Small intestine (tissue), 7 donors: ENCODE measurements around the gene PRKAR1B. TPM values are rescaled to one million over a fixed set of nuclear protein-coding genes. Genes with fewer than 3 reads are reported as not detected.

Experiments used
- DNase-seq, 2 donors: peaks; one replicate each; pipeline versions ENCODE4 v3.0.0 to v3.0.0-alpha.2; 2013
- FAIRE-seq: peaks from 2 replicates; lab custom pipeline; 2012; peaks lifted over from hg19 to GRCh38; lab: Jason Lieb, UNC
- H3K27ac ChIP-seq, 3 donors: one replicate each; pipeline ENCODE4 v1.5.1; 2013; ENCODE audit warnings: low read length in 2 of 3, mild to moderate bottlenecking in 2 of 3, control low read depth in 1 of 3, inconsistent platforms in 1 of 3, low read depth in 1 of 3, moderate library complexity in 1 of 3
- H3K27me3 ChIP-seq, 3 donors: one replicate each; pipeline ENCODE4 v1.6.1; 2013; ENCODE audit warnings: low read length in 3 of 3, inconsistent platforms in 1 of 3; ENCODE audit not compliant: control insufficient read depth in 3 of 3, insufficient read depth in 3 of 3
- H3K36me3 ChIP-seq, 3 donors: one replicate each; pipeline ENCODE4 v1.6.1; 2013; ENCODE audit warnings: low read length in 3 of 3, inconsistent platforms in 1 of 3, low read depth in 1 of 3, mild to moderate bottlenecking in 1 of 3, moderate library complexity in 1 of 3; ENCODE audit not compliant: control insufficient read depth in 3 of 3, insufficient read depth in 2 of 3
- H3K4me1 ChIP-seq, 3 donors: one replicate each; pipeline ENCODE4 v1.6.1; 2013; ENCODE audit warnings: low read length in 2 of 3, inconsistent platforms in 1 of 3, low read depth in 1 of 3, mild to moderate bottlenecking in 1 of 3, moderate library complexity in 1 of 3; ENCODE audit not compliant: control insufficient read depth in 3 of 3, insufficient read depth in 2 of 3
- H3K4me3 ChIP-seq, 3 donors: one replicate each; pipeline ENCODE4 v1.5.1; 2013; ENCODE audit warnings: low read length in 3 of 3, control low read depth in 1 of 3, inconsistent platforms in 1 of 3, low read depth in 1 of 3, mild to moderate bottlenecking in 1 of 3, moderate library complexity in 1 of 3
- H3K9me3 ChIP-seq, 2 donors: one replicate each; pipeline ENCODE4 v1.6.1; 2013; ENCODE audit warnings: low read depth in 1 of 2, low read length in 1 of 2; ENCODE audit not compliant: control insufficient read depth in 2 of 2, insufficient read depth in 1 of 2
- WGBS, 3 donors: extraction: QIAGEN DNeasy Blood & Tissue Kit; methylation state at CpG; one replicate each; pipeline ENCODE4 v1.1.7; 2013; 5-methylcytosine and 5-hydroxymethylcytosine counted together
- polyA plus RNA-seq, 4 donors: library from polyadenylated mRNA; stranded (reverse) in 3 of 4; unstranded in 1 of 4; fragments of 200-250 nt in 3 of 4; fragments of 120-200 nt in 1 of 4; gene quantifications; one replicate each; pipeline versions ENCODE4 v1.2.1 to v1.2.3, GENCODE V29; 2013
- donor health status: healthy with polysubstance abuse.
- donor health status: control.
- donor health status: control.
- donor health status: Bipolar disorder and iron deficiency.
- donor health status: healthy.

Gene PRKAR1B
- polyA plus RNA-seq, 4 donors, result 9.5 to 32.3 (median 18.6) TPM

- H3K9me3 ChIP-seq, result peaks cover 0 to 44% of the 10 kb centered on the region in 2 donors
- whole genome bisulfite sequencing, 3 donors, result 0 to 1% (median 0%) methylated on average over 8 to 39 of the region's 39 CpGs
- H3K27ac ChIP-seq, result peak overlapping the region in 1 of 3 donors; percentile 35
- no peaks in the 10 kb centered on the region for H3K27me3 ChIP-seq
- peaks cover 0 to 59% (median 0%) of the 10 kb centered on the region in 3 donors for H3K36me3 ChIP-seq
- DNase-seq, result no peak
- H3K4me1 ChIP-seq, result peaks cover 2 to 20% (median 10%) of the 10 kb centered on the region in 3 donors
- FAIRE-seq, result no peak
- peak overlapping the region; percentile 61 to 94 (median 94) for H3K4me3 ChIP-seq
Measured at GRCh38 chr7:726854-727103, 302 bp downstream of the PRKAR1B start.

GRCh38 chr7:726084-726853 is 812 bp downstream of the PRKAR1B start, which contains the start of gene DNAAF5:
Gene DNAAF5 (plus strand): TSS chr7:726699. CDS start chr7:726721, 22 bp downstream.
- Histone ChIP-seq H3K9me3 (peaks cover 0 to 48% of the 10 kb centered on the region in 2 donors), H3K4me3 (peak within 1 kb of the TSS; percentile 61 to 94 (median 94)), H3K27me3 (no peaks in the 10 kb centered on the region), H3K36me3 (peaks cover 0 to 55% (median 0%) of the 10 kb centered on the region in 3 donors), H3K27ac (peak within 1 kb of the TSS in 2 of 3 donors; percentile 37 to 78), H3K4me1 (peaks cover 2 to 18% (median 10%) of the 10 kb centered on the region in 3 donors)
- DNase-seq (peak; percentile 85 to 94), FAIRE-seq (no peak)
- WGBS, 3 donors, result 10 to 14% (median 12%) methylated on average over 47 to 56 of the region's 56 CpGs

- H3K36me3 ChIP-seq, result peaks cover 0 to 48% (median 0%) of the 10 kb centered on the region in 3 donors
- FAIRE-seq (no peak), DNase-seq (peak in 1 of 2 donors; percentile 4)
- peaks cover 0 to 54% of the 10 kb centered on the region in 2 donors for H3K9me3 ChIP-seq
- H3K4me1 ChIP-seq, result peaks cover 2 to 15% (median 10%) of the 10 kb centered on the region in 3 donors
- WGBS, 3 donors, result 75 to 91% (median 89%) methylated on average over 8 of the region's 8 CpGs
- no peak overlapping the region for H3K27ac ChIP-seq
- peak overlapping the region in 1 of 3 donors; percentile 61 for H3K4me3 ChIP-seq
- H3K27me3 ChIP-seq, result no peaks in the 10 kb centered on the region
Measured at GRCh38 chr7:725223-726005, 1.7 kb downstream of the PRKAR1B start.

- no peak for FAIRE-seq
- peaks cover 0 to 61% of the 10 kb centered on the region in 2 donors for H3K9me3 ChIP-seq
- H3K4me3 ChIP-seq, result no peak overlapping the region
- no peaks in the 10 kb centered on the region for H3K27me3 ChIP-seq
- no peak for DNase-seq
- 93 to 96% (median 95%) methylated on average over 7 of the region's 7 CpGs for WGBS, 3 donors
- H3K4me1 ChIP-seq, result peaks cover 2 to 14% (median 10%) of the 10 kb centered on the region in 3 donors
- peaks cover 0 to 38% (median 0%) of the 10 kb centered on the region in 3 donors for H3K36me3 ChIP-seq
- no peak overlapping the region for H3K27ac ChIP-seq
Measured at GRCh38 chr7:724298-724697, 2.8 kb downstream of the PRKAR1B start.

GRCh38 chr7:723541-723940 is 3.5 kb downstream of the PRKAR1B start:
- FAIRE-seq, result no peak
- no peak overlapping the region for H3K4me3 ChIP-seq
- H3K4me1 ChIP-seq, result peaks cover 2 to 13% (median 10%) of the 10 kb centered on the region in 3 donors
- WGBS, 3 donors, result 97 to 100% (median 98%) methylated on average over 9 of the region's 9 CpGs
- no peak overlapping the region for H3K27ac ChIP-seq
- DNase-seq, result no peak
- H3K36me3 ChIP-seq, result peaks cover 0 to 32% (median 0%) of the 10 kb centered on the region in 3 donors
- H3K27me3 ChIP-seq, result no peaks in the 10 kb centered on the region
- H3K9me3 ChIP-seq, result peaks cover 0 to 66% of the 10 kb centered on the region in 2 donors

- DNase-seq (no peak), FAIRE-seq (no peak)
- peaks cover 0 to 30% (median 0%) of the 10 kb centered on the region in 3 donors for H3K36me3 ChIP-seq
- H3K4me3 ChIP-seq, result no peak overlapping the region
- peaks cover 0 to 66% of the 10 kb centered on the region in 2 donors for H3K9me3 ChIP-seq
- H3K4me1 ChIP-seq, result peaks cover 0 to 7% (median 4%) of the 10 kb centered on the region in 3 donors
- no peaks in the 10 kb centered on the region for H3K27me3 ChIP-seq
- WGBS, 3 donors, result 94 to 99% (median 98%) methylated on average over 5 of the region's 5 CpGs
- no peak overlapping the region for H3K27ac ChIP-seq
Measured at GRCh38 chr7:721619-722248, 5.3 kb downstream of the PRKAR1B start.

GRCh38 chr7:716636-717035 is 10.4 kb downstream of the PRKAR1B start:
- 85 to 92% (median 86%) methylated on average over 11 of the region's 11 CpGs for WGBS, 3 donors
- H3K4me3 ChIP-seq, result no peak overlapping the region
- no peaks in the 10 kb centered on the region for H3K27me3 ChIP-seq
- FAIRE-seq (no peak), DNase-seq (no peak)
- H3K4me1 ChIP-seq, result no peaks in the 10 kb centered on the region
- peaks cover 0 to 20% (median 0%) of the 10 kb centered on the region in 3 donors for H3K36me3 ChIP-seq
- peaks cover 0 to 21% of the 10 kb centered on the region in 2 donors for H3K9me3 ChIP-seq
- no peak overlapping the region for H3K27ac ChIP-seq

GRCh38 chr7:716222-716621 is 10.9 kb downstream of the PRKAR1B start:
- DNase-seq (no peak), FAIRE-seq (no peak)
- Histone ChIP-seq H3K27ac (no peak overlapping the region), H3K9me3 (peaks cover 0 to 18% of the 10 kb centered on the region in 2 donors), H3K4me1 (no peaks in the 10 kb centered on the region), H3K36me3 (peaks cover 0 to 21% (median 0%) of the 10 kb centered on the region in 3 donors), H3K27me3 (no peaks in the 10 kb centered on the region), H3K4me3 (no peak overlapping the region)
- WGBS, 3 donors, result 66 to 71% (median 71%) methylated on average over 10 of the region's 10 CpGs
